B cell (primary cell): Measurements from ENCODE around the gene LRP1. TPM values are rescaled to one million over a fixed set of nuclear protein-coding genes. Genes with fewer than 3 reads are reported as not detected.

Source experiments
- ATAC-seq: fragments of 200-7000 bp; cut with Tn5 transposase; one replicate; pipeline ENCODE4 v1.10.0; 2021; ENCODE audit warnings: low read depth, mild to moderate bottlenecking, moderate number of reproducible peaks, moderate library complexity
- CTCF ChIA-PET: fragments of 350-600 bp; sonication (Branson Sonifier 250); formaldehyde crosslinking; loops from one replicate; lab custom pipeline; 2021; ENCODE audit warnings: antibody characterized with exemption, inconsistent platforms; lab: Charles Lee
- POLR2A ChIA-PET: fragments of 350-600 bp; sonication (Branson Sonifier 250); formaldehyde crosslinking; loops from one replicate; lab custom pipeline; 2021; ENCODE audit warnings: antibody characterized with exemption; lab: Charles Lee
- DNase-seq: peaks from one replicate; pipeline ENCODE4 v3.0.0; 2013
- H2AFZ ChIP-seq: 2 replicates; pipeline ENCODE4 v1.6.1; 2012; ENCODE audit warnings: mild to moderate bottlenecking, low read depth, low read length; ENCODE audit not compliant: insufficient read depth, poor library complexity, severe bottlenecking
- H3K27ac ChIP-seq, 2 donors: 1 replicate in 1 of 2; 2 replicates in 1 of 2; pipeline ENCODE4 v1.5.1; 2012 to 2013; ENCODE audit warnings: low read length in 2 of 2, mild to moderate bottlenecking in 2 of 2, moderate library complexity in 1 of 2
- H3K27me3 ChIP-seq, 4 experiments: fragments of 200-600 bp in 1 of 4; sonication (generic) in 1 of 4; replicated peaks in 1 of 4; 1 replicate in 2 of 4; 2 replicates in 2 of 4; pipeline versions ENCODE4 v1.6.1 to v1.7.0; 2013 to 2016; ENCODE audit warnings: low read length in 3 of 4, mild to moderate bottlenecking in 2 of 4, mixed read lengths in 1 of 4, moderate library complexity in 1 of 4; ENCODE audit not compliant: insufficient read depth in 4 of 4, control insufficient read depth in 3 of 4; ENCODE audit errors: control extremely low read depth in 1 of 4
- H3K36me3 ChIP-seq, 2 experiments: replicated peaks in 1 of 2; 1 replicate in 1 of 2; 2 replicates in 1 of 2; pipeline versions ENCODE4 v1.6.1 to v1.7.1; 2013; ENCODE audit warnings: low read length in 1 of 2; ENCODE audit not compliant: insufficient read depth in 2 of 2, control insufficient read depth in 1 of 2; ENCODE audit errors: control extremely low read depth in 1 of 2, extremely low read depth in 1 of 2
- H3K4me1 ChIP-seq, 2 donors: fragments of 200-600 bp in 1 of 2; sonication (generic) in 1 of 2; 1 replicate in 1 of 2; 2 replicates in 1 of 2; pipeline versions ENCODE4 v1.5.1 to v1.6.1; 2013 to 2017; ENCODE audit warnings: low read length in 2 of 2; ENCODE audit not compliant: control insufficient read depth in 2 of 2, insufficient read depth in 2 of 2
- H3K4me2 ChIP-seq: replicated peaks from 2 replicates; pipeline ENCODE3; 2012; ENCODE audit warnings: mild to moderate bottlenecking, low read depth, low read length; ENCODE audit not compliant: poor library complexity, severe bottlenecking
- H3K4me3 ChIP-seq, 5 experiments: fragments of 200-600 bp in 1 of 5; sonication (generic) in 1 of 5; 1 replicate in 3 of 5; 2 replicates in 2 of 5; pipeline versions ENCODE4 v1.5.1 to v1.7.0; 2011 to 2016; ENCODE audit warnings: low read length in 4 of 5, mild to moderate bottlenecking in 4 of 5, low read depth in 2 of 5, control low read depth in 1 of 5, moderate library complexity in 1 of 5; ENCODE audit not compliant: insufficient read depth in 1 of 5; ENCODE audit errors: control extremely low read depth in 1 of 5, extremely low read depth in 1 of 5
- H3K79me2 ChIP-seq: fragments of 200-600 bp; sonication (generic); one replicate; pipeline ENCODE4 v1.6.0; 2016; ENCODE audit warnings: low read length; ENCODE audit not compliant: control insufficient read depth, insufficient read depth
- H3K9ac ChIP-seq: fragments of 200-600 bp; sonication (generic); 2 replicates; pipeline ENCODE4 v1.6.1; 2017; ENCODE audit warnings: mild to moderate bottlenecking, low read length, moderate library complexity
- H3K9me3 ChIP-seq, 3 donors: one replicate each; pipeline versions ENCODE4 v1.6.1 to v1.7.1; 2013; ENCODE audit warnings: low read length in 2 of 3; ENCODE audit not compliant: control insufficient read depth in 2 of 3, insufficient read depth in 1 of 3; ENCODE audit errors: control extremely low read depth in 1 of 3
- H4K20me1 ChIP-seq: 2 replicates; pipeline ENCODE4 v1.6.0; 2012; ENCODE audit warnings: mild to moderate bottlenecking, low read length; ENCODE audit not compliant: insufficient read depth, control insufficient read depth, poor library complexity, severe bottlenecking
- H3K27ac Mint-ChIP-seq: one replicate; pipeline ENCODE4 v1.8.0; 2021; ENCODE audit warnings: mixed read lengths
- H3K27me3 Mint-ChIP-seq: one replicate; pipeline ENCODE4 v1.8.0; 2021; ENCODE audit warnings: mixed read lengths
- H3K4me1 Mint-ChIP-seq: one replicate; pipeline ENCODE4 v1.8.0; 2021; ENCODE audit warnings: mixed read lengths
- H3K4me3 Mint-ChIP-seq: one replicate; pipeline ENCODE4 v1.8.0; 2021; ENCODE audit warnings: mixed read lengths
- H3K9me3 Mint-ChIP-seq: one replicate; pipeline ENCODE4 v1.8.0; 2022; ENCODE audit warnings: mixed read lengths; ENCODE audit not compliant: insufficient read depth
- CTCF ChIP-seq: fragments of 200-600 bp; IDR thresholded peaks from one replicate; pipeline ENCODE4 v1.8.0; 2022; ENCODE audit warnings: antibody characterized with exemption, mild to moderate bottlenecking
- EZH2 ChIP-seq: IDR thresholded peaks from 2 replicates; pipeline ENCODE4 v1.6.1; 2012; ENCODE audit warnings: borderline replicate concordance, low read depth, mild to moderate bottlenecking, moderate library complexity, low read length; ENCODE audit not compliant: insufficient read depth, poor library complexity, severe bottlenecking
- WGBS: methylation state at CpG from one replicate; pipeline ENCODE4 v1.1.5; 2013; ENCODE audit warnings: missing lambda C conversion rate; ENCODE audit not compliant: insufficient coverage; 5-methylcytosine and 5-hydroxymethylcytosine counted together
- intact Hi-C: fragments of 100-400 bp; cut with micrococcal nuclease; formaldehyde crosslinking; loops from one replicate; pipeline ENCODE4 v1.10.0; 2022
- polyA plus RNA-seq: library from polyadenylated mRNA; depleted of rRNA; stranded (reverse); fragments of >200 nt; gene quantifications from 2 replicates; pipeline ENCODE4 v1.2.3, GENCODE V29; 2012
- total RNA-seq, 2 donors: library from RNA; stranded (reverse); fragments of 120-200 nt in 1 of 2; gene quantifications; 1 replicate in 1 of 2; 2 replicates in 1 of 2; pipeline versions ENCODE4 v1.2.3 to v1.2.4, GENCODE V29; 2013 to 2022

Gene LRP1
- total and polyA plus RNA-seq, 2 donors (not counting 1 experiment from before 2014, with no cell fraction given): 2.0 to 4.1 TPM

DNA sequence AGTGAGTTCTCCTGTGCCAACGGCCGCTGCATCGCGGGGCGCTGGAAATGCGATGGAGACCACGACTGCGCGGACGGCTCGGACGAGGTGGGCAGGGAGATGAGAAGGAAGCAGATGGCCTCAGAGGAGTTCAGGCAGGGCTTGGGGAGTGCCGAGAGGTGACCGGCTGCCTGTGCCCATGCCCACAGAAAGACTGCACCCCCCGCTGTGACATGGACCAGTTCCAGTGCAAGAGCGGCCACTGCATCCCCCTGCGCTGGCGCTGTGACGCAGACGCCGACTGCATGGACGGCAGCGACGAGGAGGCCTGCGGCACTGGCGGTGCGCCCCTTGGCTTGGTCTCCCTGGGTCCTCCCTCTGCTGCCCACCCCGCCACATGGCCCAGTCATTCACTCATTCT, 74.9 kb downstream of the LRP1 start:
- ATAC-seq (no peak), DNase-seq (no peak)
- Histone ChIP-seq H4K20me1 (no peaks in the 10 kb centered on the region), H3K4me1 (no peaks in the 10 kb centered on the region), H3K27ac (no peak overlapping the region), H3K9me3 (no peaks in the 10 kb centered on the region), H3K9ac (no peak overlapping the region), H3K4me2 (no peak overlapping the region), H3K36me3 (no peaks in the 10 kb centered on the region), H3K79me2 (no peaks in the 10 kb centered on the region), H3K27me3 (no peaks in the 10 kb centered on the region), H2AFZ (no peak overlapping the region), H3K4me3 (no peak overlapping the region)
- Mint-ChIP-seq H3K4me3 (no peak overlapping the region), H3K9me3 (no peaks in the 10 kb centered on the region), H3K27me3 (no peaks in the 10 kb centered on the region), H3K4me1 (no peaks in the 10 kb centered on the region), H3K27ac (no peak overlapping the region)
- intact Hi-C loops: no loop called here
- TF ChIP-seq EZH2 (no peak), CTCF (no peak)
- ChIA-PET POLR2A (no interaction called here), CTCF (interaction anchor here (0.6 kb wide), 1 partner anchor 836 kb away, joined by 4 read pairs; no protein-coding TSS in a partner anchor)
- 97% methylated on average over 28 of the region's 28 CpGs for WGBS

- no peaks in the 10 kb centered on the region for H3K27me3 ChIP-seq
- TF ChIP-seq EZH2 (no peak), CTCF (no peak)
- ATAC-seq: no peak
Measured at GRCh38 chr12:57203791-57204190, 75.5 kb downstream of the LRP1 start.

More at GRCh38 chr12:57203791-57204190, 75.5 kb downstream of the LRP1 start:
- WGBS: 89% methylated on average over 11 of the region's 11 CpGs
- Mint-ChIP-seq H3K27me3 (no peaks in the 10 kb centered on the region), H3K9me3 (no peaks in the 10 kb centered on the region), H3K4me1 (no peaks in the 10 kb centered on the region), H3K27ac (no peak overlapping the region), H3K4me3 (no peak overlapping the region)
- Histone ChIP-seq H2AFZ (no peak overlapping the region), H3K36me3 (no peaks in the 10 kb centered on the region), H3K4me3 (no peak overlapping the region), H3K27ac (no peak overlapping the region), H3K4me2 (no peak overlapping the region), H3K4me1 (no peaks in the 10 kb centered on the region), H3K9me3 (no peaks in the 10 kb centered on the region), H3K9ac (no peak overlapping the region), H4K20me1 (no peaks in the 10 kb centered on the region), H3K79me2 (no peaks in the 10 kb centered on the region)
- intact Hi-C loops: no loop called here
- POLR2A ChIA-PET: no interaction called here
- CTCF ChIA-PET: no interaction called here
- no peak for DNase-seq
